Dermis blood vessel endothelial cell (primary cell): ENCODE data around the gene DHRS2. TPM values are rescaled to one million over a fixed set of nuclear protein-coding genes. Genes with fewer than 3 reads are reported as not detected.
"Not testable (repeated sequence)": the region's sequence is repeated elsewhere in the genome, so short reads cannot be mapped to it uniquely, and the experiment has no call there.

Experiments used
- DNase-seq: peaks from one replicate; pipeline ENCODE4 v3.0.0; 2010
- total RNA-seq: library from RNA; depleted of rRNA; stranded (reverse); fragments of >200 nt; gene quantifications from 2 replicates; pipeline ENCODE4 v1.2.3, GENCODE V29; 2014

DHRS2 gene
- total RNA-seq, 1 donor from 2014 or later, result 0.51 TPM

DNA sequence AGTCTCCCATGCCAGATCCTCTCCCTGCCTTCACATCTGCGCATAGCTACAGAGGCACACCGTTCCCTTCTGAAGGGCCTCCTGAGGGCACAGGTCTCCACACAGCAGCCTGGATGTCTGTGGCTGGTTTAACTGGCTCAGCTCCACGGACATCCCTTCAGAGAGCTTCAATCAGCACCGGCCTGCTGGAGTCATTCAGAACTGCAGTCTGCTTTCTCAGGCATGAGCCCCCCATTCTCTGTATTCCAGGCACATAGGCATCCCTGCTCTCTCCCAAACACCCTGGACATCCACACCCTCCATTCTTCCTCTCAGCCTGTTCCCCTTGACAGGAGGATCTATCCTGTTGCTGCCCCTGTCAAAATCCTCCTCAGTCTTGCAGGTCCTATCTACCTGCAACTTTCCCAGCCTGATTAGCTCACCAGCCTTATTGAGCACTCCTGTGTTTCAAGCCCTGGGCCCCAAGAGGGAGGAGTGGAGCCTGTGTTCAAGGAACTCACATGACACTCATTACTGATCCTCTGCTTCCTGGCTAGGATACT is 2.9 kb upstream of the DHRS2 start:
- DNase-seq, result no peak

DNA sequence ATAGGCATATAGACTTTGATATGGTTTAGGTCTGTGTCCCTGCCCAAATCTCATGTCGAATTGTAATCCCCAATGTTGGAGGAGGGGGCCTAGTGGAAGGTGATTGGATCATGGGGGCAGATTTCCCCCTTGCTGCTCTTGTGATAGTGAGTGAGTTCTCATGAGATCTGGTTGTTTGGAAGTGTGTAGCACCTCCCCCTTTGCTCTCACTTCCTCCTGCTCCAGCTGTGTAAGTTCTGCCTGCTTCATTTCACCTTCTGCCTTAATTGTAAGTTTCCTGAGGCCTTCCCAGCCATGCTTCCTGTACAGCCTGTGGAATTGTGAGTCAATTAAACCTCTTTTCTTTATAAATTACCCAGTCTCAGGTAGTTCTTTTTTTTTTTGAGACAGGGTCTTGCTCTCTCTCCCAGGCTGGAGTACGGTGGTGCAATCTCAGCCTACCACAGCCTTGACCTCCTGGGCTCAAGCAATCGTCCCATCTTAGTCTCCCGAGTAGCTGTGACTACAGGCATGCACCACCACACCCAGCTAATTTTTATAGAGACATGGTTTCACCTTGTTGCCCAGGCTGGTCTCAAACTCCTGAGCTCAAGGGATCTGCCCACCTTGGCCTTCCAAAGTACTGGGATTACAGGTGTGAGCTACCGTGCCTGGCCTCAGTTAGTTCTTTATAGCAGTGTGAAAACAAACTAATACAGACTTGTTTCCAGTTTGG is 1.3 kb upstream of the DHRS2 start:
- not testable (repeated sequence) for DNase-seq

DNA sequence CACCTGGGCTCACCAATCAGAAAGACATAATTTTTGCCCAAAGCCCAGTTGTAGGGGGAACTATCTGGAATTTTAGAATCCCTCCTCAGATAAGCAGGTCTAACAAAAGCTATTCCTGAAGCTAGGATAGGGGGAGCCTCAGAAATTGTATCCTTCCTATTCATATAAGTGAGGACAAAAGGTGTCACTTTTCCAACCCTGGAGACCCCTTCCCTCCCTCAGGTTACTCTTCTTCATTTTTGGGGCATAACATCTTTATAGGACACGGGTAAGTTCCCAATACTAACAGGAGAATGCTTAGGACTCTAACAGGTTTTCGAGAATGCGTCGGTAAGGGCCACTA is 1.1 kb downstream of the DHRS2 start:
- DNase-seq, result not testable (repeated sequence)

DNA sequence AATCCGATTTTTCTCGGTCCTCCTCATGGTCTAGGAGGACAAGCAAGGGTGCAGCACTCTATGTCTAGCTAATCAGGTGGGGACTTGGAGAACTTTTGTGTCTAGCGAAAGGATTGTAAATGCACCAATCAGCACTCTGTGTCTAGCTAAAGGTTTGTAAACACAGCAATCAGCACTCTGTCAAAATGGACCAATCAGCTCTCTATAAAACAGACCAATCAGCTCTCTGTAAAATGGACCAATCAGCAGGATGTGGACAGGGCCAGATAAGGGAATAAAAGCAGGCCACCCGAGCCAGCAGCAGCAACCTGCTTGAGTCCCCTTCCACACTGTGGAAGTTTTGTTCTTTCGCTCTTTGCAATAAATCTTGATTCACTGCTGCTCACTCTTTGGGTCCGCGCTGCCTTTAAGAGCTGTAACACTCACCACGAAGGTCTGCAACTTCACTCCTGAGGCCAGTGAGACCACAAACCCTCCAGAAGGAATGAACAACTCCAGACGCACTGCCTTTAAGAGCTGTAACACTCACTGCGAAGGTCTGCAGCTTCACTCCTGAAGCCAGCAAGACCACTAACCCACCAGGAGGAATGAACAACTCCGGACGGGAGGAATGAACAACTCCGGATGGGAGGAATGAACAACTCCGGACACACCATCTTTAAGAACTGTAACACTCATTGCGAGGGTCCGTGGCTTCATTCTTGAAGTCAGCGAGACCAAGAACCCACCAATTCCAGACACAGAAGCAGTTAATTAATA is 1.7 kb downstream of the DHRS2 start:
- not testable (repeated sequence) for DNase-seq

DNA sequence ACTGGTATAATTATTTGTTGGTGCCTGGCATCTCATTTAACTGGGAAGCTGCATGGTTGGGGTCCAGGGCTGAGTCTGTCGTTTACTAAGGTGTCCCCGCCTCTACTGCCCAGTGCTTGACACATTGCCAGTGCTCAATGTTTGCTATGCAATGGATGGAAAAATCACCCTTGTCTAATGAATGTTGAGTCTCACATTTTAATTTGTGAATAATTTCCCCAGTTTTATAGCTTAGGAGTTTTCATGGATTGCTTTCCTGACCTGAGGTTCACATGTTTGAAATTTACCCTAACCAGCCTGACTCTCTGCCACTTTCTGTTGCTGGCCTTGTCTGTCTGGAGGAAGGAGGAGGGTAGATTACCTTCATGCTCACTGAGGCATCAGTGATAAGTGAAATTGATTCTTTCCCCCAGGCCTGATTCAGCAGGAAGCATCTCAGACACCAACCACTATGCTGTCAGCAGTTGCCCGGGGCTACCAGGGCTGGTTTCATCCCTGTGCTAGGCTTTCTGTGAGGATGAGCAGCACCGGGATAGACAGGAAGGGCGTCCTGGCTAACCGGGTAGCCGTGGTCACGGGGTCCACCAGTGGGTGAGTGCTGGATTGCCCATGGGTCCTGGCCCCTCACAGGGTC is 2.4 kb downstream of the DHRS2 start:
- DNase-seq, result no peak

DNA sequence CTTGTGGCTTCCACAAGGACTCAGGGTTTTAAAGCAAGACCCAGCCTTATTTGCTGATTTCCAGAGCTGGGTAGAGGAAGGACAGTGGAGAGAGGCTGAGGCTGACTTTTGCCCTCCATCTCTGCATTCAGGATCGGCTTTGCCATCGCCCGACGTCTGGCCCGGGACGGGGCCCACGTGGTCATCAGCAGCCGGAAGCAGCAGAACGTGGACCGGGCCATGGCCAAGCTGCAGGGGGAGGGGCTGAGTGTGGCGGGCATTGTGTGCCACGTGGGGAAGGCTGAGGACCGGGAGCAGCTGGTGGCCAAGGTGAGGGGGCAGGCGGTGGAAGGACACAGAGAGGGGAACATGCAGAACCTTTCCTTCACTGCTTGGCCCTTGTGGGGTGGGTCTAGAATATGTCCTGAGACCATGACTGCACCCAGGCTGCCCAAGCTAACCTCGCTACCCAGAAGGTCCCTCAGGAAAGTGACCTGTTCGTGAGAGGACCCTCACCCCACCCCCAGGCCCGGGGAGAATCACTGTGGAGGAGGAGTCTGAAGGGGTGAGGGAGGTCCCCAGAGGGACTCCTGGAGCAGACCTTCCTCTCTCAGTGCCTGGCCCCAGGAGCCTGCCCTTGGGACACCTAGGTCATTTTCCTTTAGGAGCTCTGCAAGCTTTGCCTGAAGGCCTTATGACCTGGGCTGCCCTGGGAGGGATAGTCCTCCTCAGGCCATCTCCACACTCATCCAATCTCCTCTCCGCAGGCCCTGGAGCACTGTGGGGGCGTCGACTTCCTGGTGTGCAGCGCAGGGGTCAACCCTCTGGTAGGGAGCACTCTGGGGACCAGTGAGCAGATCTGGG is 3.1 kb downstream of the DHRS2 start:
- DNase-seq, result no peak

DNA sequence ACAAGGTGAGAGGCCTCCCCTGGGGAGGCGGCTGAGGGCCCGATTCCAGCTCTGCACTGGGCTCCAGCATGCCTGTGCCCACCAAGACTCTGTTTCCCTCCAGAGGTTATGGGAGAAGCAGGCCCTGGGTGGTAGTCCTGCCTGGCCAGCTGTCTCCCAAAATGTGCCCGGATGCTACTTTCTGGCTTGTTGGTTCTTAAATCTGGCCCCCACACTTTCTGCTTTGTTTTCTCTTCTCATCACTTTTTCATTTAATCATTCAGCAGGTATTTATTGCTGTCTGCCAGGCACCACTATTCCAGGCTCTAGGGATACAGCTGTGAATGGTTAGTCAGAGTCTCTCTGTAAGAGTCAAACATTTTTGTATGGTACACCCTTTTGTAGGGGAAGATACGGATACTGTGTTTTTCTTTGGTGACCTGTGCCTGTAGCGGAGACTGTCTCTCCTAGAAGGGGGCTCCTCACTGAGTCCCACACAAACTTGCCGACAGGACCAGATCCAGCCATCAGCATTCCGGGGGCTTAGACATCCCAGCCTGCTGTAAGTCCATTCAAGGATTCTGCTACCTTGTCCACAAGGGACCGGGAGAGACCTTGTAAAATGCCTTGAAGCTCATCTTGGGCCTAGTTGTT is 3.8 kb downstream of the DHRS2 start:
- no peak for DNase-seq

DNA sequence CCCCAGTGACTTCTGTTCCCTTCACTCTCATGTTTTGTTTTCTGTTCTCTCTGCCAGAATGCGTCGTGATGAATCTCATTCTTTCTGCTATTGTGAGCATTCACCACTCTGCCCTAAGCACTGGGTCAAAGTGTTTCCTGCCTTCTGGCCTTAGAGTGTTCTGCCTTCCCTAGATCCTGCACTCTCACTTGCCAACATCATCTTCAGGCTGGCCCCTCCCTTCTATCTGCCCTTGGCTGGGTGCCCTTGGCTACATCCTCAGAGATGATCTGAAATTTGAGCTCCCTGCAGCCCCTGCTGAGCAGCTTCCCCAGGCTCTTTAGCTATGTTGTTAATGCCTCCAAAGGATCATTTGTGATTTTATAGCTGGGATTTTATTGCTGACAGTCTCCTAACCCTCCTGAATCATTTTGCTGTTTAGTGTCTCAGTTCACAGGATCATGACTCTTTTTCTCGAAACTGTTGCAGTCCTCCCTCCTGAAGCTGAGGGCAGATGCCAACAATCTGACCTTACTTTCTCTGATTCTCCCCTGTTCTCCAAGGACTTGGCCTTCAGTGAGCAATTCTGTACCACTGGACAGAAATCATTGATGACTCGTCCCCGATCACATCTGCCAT is 4.5 kb downstream of the DHRS2 start:
- DNase-seq, result no peak

DNA sequence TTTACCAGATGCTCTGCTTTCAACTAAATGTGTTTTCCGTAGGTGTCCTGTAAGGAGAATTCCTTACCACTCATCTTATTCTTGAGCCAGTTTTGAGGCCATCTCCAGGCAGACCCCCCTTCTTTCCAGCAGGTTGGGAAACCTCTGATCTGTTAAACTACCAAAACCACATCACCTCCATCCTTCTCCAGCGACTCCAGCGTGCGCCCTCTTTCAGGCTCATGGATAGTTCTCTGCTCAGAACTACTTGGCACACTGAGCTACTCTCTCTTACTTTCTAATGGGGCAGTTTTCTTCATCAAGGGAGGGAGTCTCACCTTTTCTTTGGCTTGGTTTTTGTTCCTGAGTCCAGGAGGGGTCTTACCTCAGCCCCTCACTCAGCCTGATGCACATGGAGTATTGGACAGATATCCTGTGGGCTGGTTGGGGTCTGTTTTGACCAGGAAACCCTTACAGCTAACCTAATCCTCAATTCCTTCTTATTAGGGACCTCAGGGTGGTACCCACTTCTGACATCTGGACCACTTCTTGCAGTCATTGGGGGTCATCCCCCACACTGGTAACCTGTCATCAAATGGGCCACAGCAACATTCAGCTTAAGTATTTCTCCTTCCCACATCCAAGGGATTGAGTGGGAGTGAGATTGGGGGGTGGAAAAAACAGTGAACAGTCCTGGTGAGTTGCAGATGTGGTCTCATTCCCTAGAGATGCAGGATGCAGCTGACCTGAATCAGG is 5.2 kb downstream of the DHRS2 start:
- no peak for DNase-seq

DNA sequence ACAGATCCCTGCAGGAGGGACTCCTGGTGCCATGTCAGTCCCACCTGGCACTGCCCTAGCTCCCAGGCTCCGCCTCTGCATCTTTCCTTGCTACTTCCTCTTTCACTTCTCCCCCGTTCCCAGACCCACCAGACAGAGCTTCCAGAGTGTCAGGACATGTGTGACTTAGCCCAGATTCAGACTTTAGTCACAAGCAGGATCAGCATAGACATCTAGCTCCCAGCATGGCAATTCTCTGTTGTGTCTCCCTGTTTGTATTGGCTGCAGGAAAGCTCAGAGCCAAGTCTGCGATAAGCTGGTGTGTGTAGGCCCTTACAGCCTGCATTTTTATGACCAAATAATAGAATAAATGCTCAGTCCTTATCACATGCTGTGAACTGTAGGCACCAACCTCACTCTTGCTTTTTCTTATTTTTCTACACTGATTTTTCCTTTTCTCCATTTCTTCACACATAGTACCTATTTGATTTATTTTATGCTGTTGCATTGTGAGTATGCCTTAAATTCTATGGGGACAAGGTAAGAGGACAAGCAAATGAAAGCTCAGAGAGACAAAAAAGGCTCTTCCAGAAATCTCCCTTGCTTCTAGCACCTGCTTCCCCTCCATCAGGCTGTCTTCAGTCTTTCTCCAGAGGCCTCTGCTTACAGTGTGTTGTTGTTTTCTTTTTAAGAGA is 5.9 kb downstream of the DHRS2 start:
- DNase-seq, result no peak

DNA sequence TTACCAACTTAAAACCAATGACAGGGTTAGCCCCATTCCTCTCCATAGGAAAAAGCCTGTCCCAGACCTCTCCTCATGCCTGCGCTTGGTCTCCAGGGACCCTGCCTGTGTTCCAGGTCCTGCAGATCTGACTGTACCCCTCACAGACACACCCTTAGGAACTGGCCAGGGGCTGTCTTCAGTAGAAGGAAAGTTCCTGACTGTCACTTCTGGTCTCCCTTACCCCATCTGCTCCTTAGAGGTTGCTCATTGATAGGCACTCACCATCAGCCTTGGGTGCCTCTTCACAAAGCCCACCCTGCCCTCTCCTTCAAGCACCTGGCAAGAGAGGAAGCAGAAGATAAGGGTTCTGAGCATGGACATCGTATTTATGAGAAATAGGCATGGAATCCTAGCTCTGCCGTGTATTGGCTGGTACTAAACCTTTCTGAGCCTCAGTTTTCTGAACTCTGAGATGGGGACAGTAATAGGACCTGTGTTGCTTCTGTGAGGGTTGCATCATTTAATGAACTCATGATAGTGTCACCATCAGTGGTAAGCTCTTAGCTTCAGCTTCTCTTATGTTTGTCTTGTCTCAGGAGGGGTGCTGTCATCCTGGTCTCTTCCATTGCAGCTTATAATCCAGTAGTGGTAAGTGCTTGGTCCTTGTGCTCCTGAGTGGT is 7.5 kb downstream of the DHRS2 start:
- DNase-seq, result no peak

DNA sequence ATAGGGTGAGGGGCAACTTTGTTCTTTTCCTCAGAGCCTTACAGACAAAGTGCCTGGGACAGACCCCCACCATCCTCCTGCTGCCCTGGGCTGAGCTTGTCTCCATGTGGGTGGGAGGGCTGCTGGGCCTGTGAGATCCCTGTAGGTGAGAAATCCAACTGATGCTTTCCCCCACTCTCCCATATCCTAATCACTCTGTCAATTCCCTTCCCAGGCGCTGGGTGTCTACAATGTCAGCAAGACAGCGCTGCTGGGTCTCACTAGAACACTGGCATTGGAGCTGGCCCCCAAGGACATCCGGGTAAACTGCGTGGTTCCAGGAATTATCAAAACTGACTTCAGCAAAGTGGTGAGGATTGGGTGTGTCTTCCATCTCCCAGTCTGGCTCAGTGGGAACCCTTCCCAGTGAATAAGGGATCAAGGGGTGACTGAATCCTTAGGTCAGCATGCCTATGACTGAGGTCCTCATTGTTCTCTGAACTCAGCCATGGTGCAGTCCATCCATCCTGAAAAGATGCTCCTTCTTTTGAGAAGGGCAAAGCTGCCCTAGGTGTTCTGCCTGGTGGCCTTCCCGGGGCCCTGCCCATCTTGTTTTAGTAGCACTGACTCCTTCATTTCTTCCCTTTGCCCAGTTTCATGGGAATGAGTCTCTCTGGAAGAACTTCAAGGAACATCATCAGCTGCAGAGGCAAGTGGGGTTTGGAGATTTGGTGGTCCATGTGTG is 8.2 kb downstream of the DHRS2 start:
- DNase-seq, result no peak

DNA sequence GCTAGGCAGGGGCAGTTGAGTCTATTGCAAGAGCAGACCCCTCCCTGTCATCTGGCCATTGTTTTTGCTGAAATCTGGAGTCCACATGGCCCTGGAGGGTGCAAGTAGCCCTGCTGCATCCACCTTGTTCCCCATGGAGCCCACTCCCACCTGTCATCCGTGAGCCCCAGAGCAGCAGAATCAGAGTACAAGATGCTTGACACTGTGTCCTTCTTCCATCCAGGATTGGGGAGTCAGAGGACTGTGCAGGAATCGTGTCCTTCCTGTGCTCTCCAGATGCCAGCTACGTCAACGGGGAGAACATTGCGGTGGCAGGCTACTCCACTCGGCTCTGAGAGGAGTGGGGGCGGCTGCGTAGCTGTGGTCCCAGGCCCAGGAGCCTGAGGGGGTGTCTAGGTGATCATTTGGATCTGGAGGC is 8.8 kb downstream of the DHRS2 start:
- DNase-seq, result no peak

DNA sequence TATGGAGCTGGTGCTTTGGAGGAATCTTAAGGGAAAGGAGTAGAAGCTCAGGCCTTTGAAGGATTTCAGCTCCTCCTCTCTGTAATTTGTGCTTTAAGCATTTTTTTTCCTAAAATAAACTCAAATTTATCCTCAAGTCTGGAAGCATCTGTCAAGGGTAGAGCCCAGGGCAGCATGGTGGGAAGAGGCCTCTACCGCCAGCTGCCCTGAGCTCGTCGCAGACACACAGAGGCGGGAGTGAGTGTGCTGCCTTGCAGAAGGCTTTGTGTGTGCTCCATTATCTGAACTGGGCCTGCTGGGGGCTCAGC is 9.3 kb downstream of the DHRS2 start:
- no peak for DNase-seq

DNA sequence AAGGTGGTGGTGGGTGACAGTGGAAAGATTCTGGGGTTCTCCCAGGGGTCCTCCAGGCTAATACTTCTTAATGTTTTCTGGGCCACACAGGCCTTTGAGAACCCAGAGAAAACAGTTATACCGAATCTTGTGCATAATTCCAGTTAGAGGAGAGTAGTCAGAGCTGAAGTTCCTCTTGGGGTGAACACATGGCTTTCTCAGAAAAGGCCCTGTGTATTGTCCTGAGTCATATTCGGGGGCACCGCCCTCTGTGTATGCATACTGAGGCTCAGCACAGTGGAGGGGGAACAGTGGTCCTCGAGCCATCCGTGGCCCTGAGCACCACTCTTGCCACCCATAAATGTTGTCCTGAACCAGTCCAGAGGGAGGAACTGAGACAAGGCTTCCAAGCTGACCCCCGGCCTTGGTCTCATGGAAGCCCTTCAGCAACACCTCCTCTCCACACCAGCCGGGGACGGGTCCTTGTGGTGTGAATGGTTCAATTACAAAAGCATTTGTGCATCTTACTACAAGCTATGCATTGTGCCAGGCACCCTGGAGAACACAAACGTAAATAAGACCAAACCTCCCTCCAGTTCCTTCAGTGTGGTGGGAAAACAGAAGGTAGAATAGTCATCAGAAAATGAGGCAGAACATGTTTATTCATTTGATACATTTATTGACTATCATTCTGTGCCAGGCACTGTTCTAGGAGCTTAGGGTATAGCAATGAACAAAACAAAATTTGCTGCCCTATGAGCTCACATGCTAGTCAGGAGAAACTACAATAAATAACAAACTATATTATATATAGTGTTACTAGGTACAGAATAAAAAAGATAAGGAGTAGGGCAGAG is 9.9 kb downstream of the DHRS2 start:
- no peak for DNase-seq

DNA sequence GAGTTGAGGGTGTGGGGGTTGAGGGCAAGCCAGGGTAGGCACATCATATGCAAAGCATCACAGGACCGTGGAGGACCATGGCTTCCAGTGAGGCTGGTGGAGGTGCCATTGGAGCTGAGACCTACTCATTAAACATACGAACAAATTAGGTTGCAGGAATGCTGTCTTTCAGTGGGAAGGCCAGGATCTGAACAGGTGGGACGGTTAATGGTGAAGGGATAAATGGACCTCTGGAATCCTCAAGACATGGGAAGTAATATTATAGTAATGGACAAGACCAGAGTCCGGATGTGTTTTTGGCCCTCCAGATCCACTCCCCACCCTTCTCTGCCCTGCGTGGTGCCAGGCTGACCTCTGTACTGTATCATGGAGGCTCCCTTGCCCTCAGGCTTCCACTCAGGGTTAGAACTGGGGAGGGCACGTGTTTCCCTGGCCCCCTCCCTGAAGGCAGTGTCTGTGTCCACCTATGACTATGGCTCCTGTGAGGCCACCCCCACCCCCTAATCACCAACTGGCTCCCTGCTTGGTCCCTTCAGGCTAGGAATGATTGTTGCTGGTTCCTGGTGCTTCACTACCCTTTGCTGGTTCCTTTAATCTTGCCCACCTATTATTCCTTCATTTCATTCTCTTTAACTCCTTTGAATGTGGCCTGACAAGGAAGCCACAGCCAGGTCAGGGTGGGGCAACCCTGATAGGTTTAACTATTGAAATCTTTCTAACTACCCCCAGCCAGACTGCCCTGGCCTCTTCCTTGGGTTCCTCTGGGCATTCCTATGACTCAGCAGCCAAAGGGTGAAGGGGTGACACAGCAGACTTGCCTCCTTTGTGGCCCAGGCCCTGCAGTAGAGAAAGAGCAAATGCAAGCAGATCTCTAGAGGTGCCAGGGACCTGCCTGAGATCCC is 10.7 kb downstream of the DHRS2 start:
- no peak for DNase-seq

DNA sequence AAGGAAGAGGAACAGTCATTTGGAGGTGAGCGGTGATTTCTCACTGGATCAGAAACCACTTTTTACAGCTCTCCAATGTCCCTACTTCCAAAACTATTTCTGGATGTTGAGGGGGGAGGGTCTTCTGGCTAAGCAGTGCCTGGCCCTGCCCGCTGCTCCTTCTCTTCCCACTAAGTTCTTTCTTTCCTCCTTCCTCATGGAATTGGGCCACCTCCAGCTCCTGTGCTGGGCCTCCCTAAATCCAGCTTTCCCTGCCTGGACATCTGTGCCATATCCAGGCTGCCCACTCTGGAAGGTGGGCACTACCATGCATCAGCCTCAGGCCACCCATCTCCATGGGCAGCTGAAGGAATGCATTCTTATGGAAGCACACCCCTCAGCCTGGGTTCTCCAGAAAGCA is 11.5 kb downstream of the DHRS2 start:
- DNase-seq, result no peak
